HUES48 (cell line): ENCODE data around the gene PHOX2A.

ENCODE experiments used
- H3K27ac ChIP-seq: one replicate; pipeline ENCODE4 v1.7.0; 2013; ENCODE audit warnings: low read depth, low read length, inconsistent platforms
- H3K27me3 ChIP-seq: 2 replicates; pipeline ENCODE4 v1.6.1; 2013; ENCODE audit warnings: mild to moderate bottlenecking, low read length; ENCODE audit not compliant: control insufficient read depth, insufficient read depth
- H3K36me3 ChIP-seq: 2 replicates; pipeline ENCODE4 v1.6.1; 2013; ENCODE audit warnings: low read length; ENCODE audit not compliant: control insufficient read depth, insufficient read depth
- H3K4me1 ChIP-seq: 2 replicates; pipeline ENCODE4 v1.6.1; 2013; ENCODE audit warnings: mild to moderate bottlenecking, low read length; ENCODE audit not compliant: control insufficient read depth, insufficient read depth
- H3K4me3 ChIP-seq: 2 replicates; pipeline ENCODE4 v1.5.1; 2013; ENCODE audit warnings: mild to moderate bottlenecking, low read depth, low read length
- H3K9ac ChIP-seq: 2 replicates; pipeline ENCODE4 v1.6.1; 2013; ENCODE audit warnings: mild to moderate bottlenecking, low read depth, low read length, moderate library complexity
- H3K9me3 ChIP-seq: 2 replicates; pipeline ENCODE4 v1.6.1; 2013; ENCODE audit warnings: low read length; ENCODE audit not compliant: control insufficient read depth, insufficient read depth

The PHOX2A gene

GRCh38 chr11:72190631-72191071, 53.3 kb downstream of the PHOX2A start:
- no peaks in the 10 kb centered on the region for H3K9me3 ChIP-seq
- H3K9ac ChIP-seq = no peak overlapping the region
- H3K27me3 ChIP-seq = no peaks in the 10 kb centered on the region
- H3K36me3 ChIP-seq = no peaks in the 10 kb centered on the region
- no peak overlapping the region for H3K4me3 ChIP-seq
- peaks cover 4% of the 10 kb centered on the region; the same call in 1 of the 2 replicates for H3K4me1 ChIP-seq
- H3K27ac ChIP-seq = no peak overlapping the region

GRCh38 chr11:72189455-72190250, 54.3 kb downstream of the PHOX2A start:
- H3K4me3 ChIP-seq = no peak overlapping the region
- no peaks in the 10 kb centered on the region for H3K27me3 ChIP-seq
- no peak overlapping the region for H3K9ac ChIP-seq
- H3K4me1 ChIP-seq = peaks cover 4% of the 10 kb centered on the region; the same call in 1 of the 2 replicates
- H3K9me3 ChIP-seq = no peaks in the 10 kb centered on the region
- H3K36me3 ChIP-seq = no peaks in the 10 kb centered on the region
- no peak overlapping the region for H3K27ac ChIP-seq
